IMR-90 (cell line): ENCODE results near the gene RAB27A. TPM values are rescaled to one million over a fixed set of nuclear protein-coding genes. Genes with fewer than 3 reads are reported as not detected.
A peak's percentile ranks its signal among the peaks of the same experiment; 100 is the strongest.

ENCODE experiments used
- ATAC-seq: fragments of 200-7000 bp; cut with Tn5 transposase; 2 replicates; pipeline ENCODE4 v1.9.1; 2020; ENCODE audit warnings: low read depth, mild to moderate bottlenecking, moderate library complexity
- BruUV-seq: library from RNA; stranded (reverse); fragments of 400-500 nt; replicated peaks from 2 replicates; lab custom pipeline; 2021; lab: Mats Ljungman, UMichigan
- CTCF ChIA-PET: fragments of 300-600 bp; formaldehyde crosslinking; extraction: SDS; loops from one replicate; lab custom pipeline; 2021; ENCODE audit warnings: antibody characterized with exemption; lab: Yijun Ruan, JAX
- POLR2A ChIA-PET: fragments of 300-600 bp; sonication (Branson Sonifier 250); formaldehyde crosslinking; loops from one replicate; lab custom pipeline; 2022; ENCODE audit warnings: antibody characterized with exemption; ENCODE audit not compliant: unreplicated experiment; lab: Charles Lee
- DNase-seq: peaks from one replicate; pipeline ENCODE4 v3.0.0; 2013
- H2AFZ ChIP-seq: replicated peaks from 2 replicates; pipeline ENCODE3; 2013; ENCODE audit warnings: low read length, mild to moderate bottlenecking; ENCODE audit not compliant: poor library complexity
- H2AK5ac ChIP-seq: 2 replicates; pipeline ENCODE4 v1.6.1; 2013; ENCODE audit warnings: low read depth, low read length, inconsistent platforms
- H2AK9ac ChIP-seq: replicated peaks from 2 replicates; pipeline ENCODE3; 2013; ENCODE audit warnings: mild to moderate bottlenecking, low read depth, low read length, moderate library complexity; ENCODE audit not compliant: poor library complexity
- H2BK120ac ChIP-seq: 2 replicates; pipeline ENCODE4 v1.6.1; 2013; ENCODE audit warnings: low read depth, low read length, inconsistent platforms
- H2BK15ac ChIP-seq: 3 replicates; pipeline ENCODE4 v1.6.1; 2013; ENCODE audit warnings: low read depth, low read length, inconsistent platforms
- H2BK20ac ChIP-seq: 2 replicates; pipeline ENCODE4 v1.6.1; 2013; ENCODE audit warnings: low read depth, mild to moderate bottlenecking, inconsistent platforms, low read length, moderate library complexity
- H2BK5ac ChIP-seq: 2 replicates; pipeline ENCODE4 v1.6.1; 2013; ENCODE audit warnings: mild to moderate bottlenecking, low read depth, low read length, inconsistent platforms; ENCODE audit not compliant: poor library complexity, severe bottlenecking
- H3K14ac ChIP-seq: replicated peaks from 2 replicates; pipeline ENCODE4 v1.6.1; 2013; ENCODE audit warnings: low read depth, low read length, inconsistent platforms
- H3K18ac ChIP-seq: 2 replicates; pipeline ENCODE4 v1.6.1; 2013; ENCODE audit warnings: low read depth, low read length, control low read depth
- H3K23ac ChIP-seq: 2 replicates; pipeline ENCODE4 v1.6.1; 2013; ENCODE audit warnings: low read depth, low read length, inconsistent platforms
- H3K27ac ChIP-seq: 2 replicates; pipeline ENCODE4 v1.5.1; 2013; ENCODE audit warnings: mild to moderate bottlenecking, control low read depth, low read length; ENCODE audit not compliant: insufficient read depth
- H3K27me3 ChIP-seq: 2 replicates; pipeline ENCODE4 v1.6.1; 2013; ENCODE audit warnings: low read length; ENCODE audit not compliant: control insufficient read depth, insufficient read depth
- H3K36me3 ChIP-seq: 2 replicates; pipeline ENCODE4 v1.6.1; 2013; ENCODE audit warnings: low read length, mixed read lengths; ENCODE audit not compliant: control insufficient read depth, insufficient read depth
- H3K4ac ChIP-seq: 2 replicates; pipeline ENCODE4 v1.6.1; 2013; ENCODE audit warnings: low read depth, low read length, inconsistent platforms
- H3K4me1 ChIP-seq: 2 replicates; pipeline ENCODE4 v1.6.1; 2013; ENCODE audit warnings: low read length, mixed read lengths; ENCODE audit not compliant: control insufficient read depth, insufficient read depth
- H3K4me2 ChIP-seq: 2 replicates; pipeline ENCODE4 v1.6.1; 2013; ENCODE audit warnings: low read depth, mild to moderate bottlenecking, control low read depth, low read length, moderate library complexity
- H3K4me3 ChIP-seq: 2 replicates; pipeline ENCODE4 v1.5.1; 2013; ENCODE audit warnings: low read depth, mild to moderate bottlenecking, control low read depth, low read length, moderate library complexity; ENCODE audit not compliant: insufficient read depth
- H3K56ac ChIP-seq: 2 replicates; pipeline ENCODE4 v1.6.1; 2013; ENCODE audit warnings: low read length, inconsistent platforms; ENCODE audit not compliant: insufficient read depth; ENCODE audit errors: extremely low read depth
- H3K79me1 ChIP-seq, 2 experiments: 2 replicates each; pipeline ENCODE4 v1.6.1; 2013; ENCODE audit warnings: low read length in 2 of 2, inconsistent platforms in 1 of 2, low read depth in 1 of 2
- H3K9ac ChIP-seq: 2 replicates; pipeline ENCODE4 v1.6.1; 2013; ENCODE audit warnings: low read depth, low read length, control low read depth
- H3K9me1 ChIP-seq: 2 replicates; pipeline ENCODE4 v1.6.1; 2013; ENCODE audit warnings: low read length, inconsistent platforms; ENCODE audit not compliant: insufficient read depth
- H3K9me3 ChIP-seq: 2 replicates; pipeline ENCODE4 v1.6.1; 2013; ENCODE audit warnings: low read length; ENCODE audit not compliant: control insufficient read depth, insufficient read depth
- H4K20me1 ChIP-seq: 2 replicates; pipeline ENCODE4 v1.6.1; 2013; ENCODE audit warnings: low read length, inconsistent platforms; ENCODE audit not compliant: insufficient read depth
- H4K5ac ChIP-seq: 2 replicates; pipeline ENCODE4 v1.6.1; 2013; ENCODE audit warnings: mild to moderate bottlenecking, low read depth, low read length, control low read depth
- H4K8ac ChIP-seq, 2 experiments: 2 replicates each; pipeline ENCODE4 v1.6.1; 2013; ENCODE audit warnings: low read depth in 2 of 2, low read length in 2 of 2, control low read depth in 1 of 2, inconsistent platforms in 1 of 2
- H4K91ac ChIP-seq: 2 replicates; pipeline ENCODE4 v1.6.1; 2013; ENCODE audit warnings: low read depth, low read length, inconsistent platforms; ENCODE audit not compliant: insufficient read depth
- FOS ChIP-seq: fragments of 150-350 bp; IDR thresholded peaks from 2 replicates; pipeline ENCODE4 v1.6.1; 2016; ENCODE audit warnings: low read depth, low read length
- SMC3 ChIP-seq: fragments of 150-350 bp; IDR thresholded peaks from 2 replicates; pipeline ENCODE4 v1.6.1; 2016; ENCODE audit warnings: low read depth, mild to moderate bottlenecking, antibody characterized with exemption, low read length, moderate library complexity
- WGBS, 2 experiments: methylation state at CpG; one replicate each; pipeline versions ENCODE4 v1.1.5 to v1.1.7; 2013; ENCODE audit warnings: missing lambda C conversion rate in 2 of 2; ENCODE audit not compliant: insufficient read length in 1 of 2; ENCODE audit errors: extremely low coverage in 2 of 2; 5-methylcytosine and 5-hydroxymethylcytosine counted together
- dilution Hi-C: fragments of 300-500 bp; cut with HindIII; formaldehyde crosslinking; loops from one replicate; pipeline ENCODE4 v1.14.3; 2018; ENCODE audit warnings: low sequenced_read_pairs; ENCODE audit not compliant: unreplicated experiment
- in situ Hi-C: fragments of 300-500 bp; cut with MboI; formaldehyde crosslinking; loops from 3 replicates; pipeline ENCODE4 v1.14.3; 2019; ENCODE audit warnings: low sequenced_read_pairs, inconsistent platforms, mixed read lengths
- intact Hi-C: fragments of 100-400 bp; cut with micrococcal nuclease; formaldehyde crosslinking; loops from 2 replicates; pipeline ENCODE4 v1.10.0; 2022
- polyA plus RNA-seq, 3 experiments: library from polyadenylated mRNA; depleted of rRNA; stranded (reverse); fragments of >200 nt; gene quantifications; 2 replicates each; pipeline ENCODE4 v1.2.3, GENCODE V29; 2012; ENCODE audit warnings: low replicate concordance in 1 of 3
- total RNA-seq: library from RNA; depleted of rRNA; stranded (reverse); fragments of >200 nt; gene quantifications from 2 replicates; pipeline ENCODE4 v1.2.3, GENCODE V29; 2012
- TF ChIP-seq, protein P1 (sequence below): conservative IDR thresholded peaks from 2 replicates; pipeline ENCODE4 v1.5.1; 2012; ENCODE audit warnings: mild to moderate bottlenecking, low read depth, low read length, improper control_type of control experiment

RAB27A gene
- total and polyA plus RNA-seq, 2 of the 4 experiments (the other 2 are of a cell fraction), result 4.8 to 13.7 TPM

DNA sequence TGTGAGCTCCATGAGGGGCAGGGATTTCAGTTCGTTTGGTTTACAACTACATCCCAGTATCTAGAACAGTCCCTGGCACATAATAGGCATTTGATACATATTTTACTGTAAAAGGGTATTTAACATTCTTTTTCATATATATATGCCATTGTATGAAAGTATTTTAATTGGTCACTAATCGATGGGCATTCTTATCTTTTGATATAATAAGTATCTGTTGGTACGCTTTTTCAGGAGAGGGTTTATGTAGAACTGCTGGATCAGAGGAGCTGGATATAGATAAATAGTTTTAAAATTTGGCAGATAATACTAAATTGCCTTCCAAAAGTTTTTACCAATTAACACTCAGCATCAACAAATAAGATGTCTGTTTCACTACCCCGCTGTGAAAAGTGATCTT, 91.9 kb downstream of the RAB27A start:
- ChIA-PET CTCF (interaction anchor here (0.6 kb wide), 1 partner anchor 863 kb away, joined by 4 read pairs; no protein-coding TSS in a partner anchor), POLR2A (no interaction called here)
- no peak overlapping the region for H3K18ac ChIP-seq
- peak overlapping the region; percentile 64; the same call in 1 of the 2 replicates for H3K56ac ChIP-seq
- no peak for TF ChIP-seq FOS
- TF ChIP-seq, protein P1, sequence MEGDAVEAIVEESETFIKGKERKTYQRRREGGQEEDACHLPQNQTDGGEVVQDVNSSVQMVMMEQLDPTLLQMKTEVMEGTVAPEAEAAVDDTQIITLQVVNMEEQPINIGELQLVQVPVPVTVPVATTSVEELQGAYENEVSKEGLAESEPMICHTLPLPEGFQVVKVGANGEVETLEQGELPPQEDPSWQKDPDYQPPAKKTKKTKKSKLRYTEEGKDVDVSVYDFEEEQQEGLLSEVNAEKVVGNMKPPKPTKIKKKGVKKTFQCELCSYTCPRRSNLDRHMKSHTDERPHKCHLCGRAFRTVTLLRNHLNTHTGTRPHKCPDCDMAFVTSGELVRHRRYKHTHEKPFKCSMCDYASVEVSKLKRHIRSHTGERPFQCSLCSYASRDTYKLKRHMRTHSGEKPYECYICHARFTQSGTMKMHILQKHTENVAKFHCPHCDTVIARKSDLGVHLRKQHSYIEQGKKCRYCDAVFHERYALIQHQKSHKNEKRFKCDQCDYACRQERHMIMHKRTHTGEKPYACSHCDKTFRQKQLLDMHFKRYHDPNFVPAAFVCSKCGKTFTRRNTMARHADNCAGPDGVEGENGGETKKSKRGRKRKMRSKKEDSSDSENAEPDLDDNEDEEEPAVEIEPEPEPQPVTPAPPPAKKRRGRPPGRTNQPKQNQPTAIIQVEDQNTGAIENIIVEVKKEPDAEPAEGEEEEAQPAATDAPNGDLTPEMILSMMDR, result no peak
- TF ChIP-seq SMC3, result no peak
- no peak overlapping the region for H4K91ac ChIP-seq
- H3K36me3 ChIP-seq, result no peaks in the 10 kb centered on the region
- H3K4ac ChIP-seq, result no peak overlapping the region; the same call in 1 of the 2 replicates
- H3K9ac ChIP-seq, result peak overlapping the region; percentile 87; the same call in 1 of the 2 replicates
- peak overlapping the region; percentile 36; the same call in 1 of the 2 replicates for H4K5ac ChIP-seq
- no peak overlapping the region for H2AK5ac ChIP-seq
- in situ Hi-C loops (no loop called here), intact Hi-C loops (loop anchor here (2.0 kb wide), 1 partner anchor 23 kb away; no protein-coding TSS in a partner anchor), dilution Hi-C loops (no loop called here)
- no CpG with 5 or more reads among the region's 4 CpGs for WGBS, 2 experiments
- peaks cover 7% of the 10 kb centered on the region; the same call in 1 of the 2 replicates for H3K9me1 ChIP-seq
- ATAC-seq, result no peak
- peak overlapping the region; percentile 80; the same call in 1 of the 2 replicates for H3K4me3 ChIP-seq
- H4K20me1 ChIP-seq, result peaks cover 18% of the 10 kb centered on the region; the same call in 1 of the 2 replicates
- no peak overlapping the region for H2BK20ac ChIP-seq
- peak overlapping the region; percentile 94 for H2AFZ ChIP-seq
- no peak for DNase-seq
- H3K4me2 ChIP-seq, result peak overlapping the region; percentile 79
- H3K23ac ChIP-seq, result peak overlapping the region; percentile 63; the same call in 1 of the 2 replicates
- H3K4me1 ChIP-seq, result no peaks in the 10 kb centered on the region; the same call in 1 of the 2 replicates
- peak overlapping the region; percentile 2 for H2BK5ac ChIP-seq
- H2AK9ac ChIP-seq, result no peak overlapping the region
- H3K27ac ChIP-seq, result no peak overlapping the region
- no peak overlapping the region for H2BK15ac ChIP-seq
- H3K9me3 ChIP-seq, result no peaks in the 10 kb centered on the region
- BruUV-seq, result no TSS peak
- peaks cover 0 to 12% of the 10 kb centered on the region in 2 experiments; a peak in 2 of 4 replicates for H3K79me1 ChIP-seq
- peak overlapping the region; percentile 79 to 97 for H4K8ac ChIP-seq
- H3K14ac ChIP-seq, result peak overlapping the region; percentile 93; the same call in 1 of the 2 replicates
- no peaks in the 10 kb centered on the region for H3K27me3 ChIP-seq
- H2BK120ac ChIP-seq, result no peak overlapping the region
